Measurements from ENCODE around the gene MORC4. TPM values are rescaled to one million over a fixed set of nuclear protein-coding genes. Genes with fewer than 3 reads are reported as not detected.
"Not testable (repeated sequence)": the region's sequence is repeated elsewhere in the genome, so short reads cannot be mapped to it uniquely, and the experiment has no call there.

The MORC4 gene
- total and polyA plus RNA-seq, 7 donors = 2.1 to 17.1 (median 7.9) TPM

GRCh38 chrX:106973433-106974149, 26.4 kb downstream of the MORC4 start:
- Histone ChIP-seq H3K9me3 (no peaks in the 10 kb centered on the region), H3K4me3 (no peak overlapping the region), H3K27ac (no peak overlapping the region), H3K36me3 (ENCODE audit: insufficient read depth in 1 of 2, low read depth in 1 of 2) (peaks cover 0 to 7% of the 10 kb centered on the region in 2 donors), H3K27me3 (ENCODE audit: insufficient read depth in 3 of 3, low read length in 2 of 3) (peaks cover 0 to 11% (median 0%) of the 10 kb centered on the region in 3 donors), H3K4me1 (no peaks in the 10 kb centered on the region)
- 56 to 69% (median 68%) methylated on average over 5 of the region's 5 CpGs for WGBS, 3 donors
- no peak for TF ChIP-seq CTCF (IDR thresholded peaks at IDR 0.05)
- ATAC-seq (no peak), DNase-seq (no peak)
- intact Hi-C loops (cut with DNase I) = no loop called here

- H3K27ac ChIP-seq = no peak overlapping the region
- no peak for TF ChIP-seq CTCF (IDR thresholded peaks at IDR 0.05)
- DNase-seq = no peak
Measured at GRCh38 chrX:106972896-106973295, 27.1 kb downstream of the MORC4 start.

GRCh38 chrX:106966547-106966946, 33.5 kb downstream of the MORC4 start:
- H3K27ac ChIP-seq; DNase-seq; intact Hi-C loops (cut with DNase I); H3K9me3 ChIP-seq; H3K36me3 ChIP-seq (ENCODE audit: insufficient read depth in 1 of 2, low read depth in 1 of 2); H3K4me3 ChIP-seq; ATAC-seq; H3K4me1 ChIP-seq: not testable (repeated sequence)
- WGBS, 3 donors = 74 to 94% (median 94%) methylated on average over 4 to 6 of the region's 6 CpGs
- peaks cover 0 to 14% (median 0%) of the 10 kb centered on the region in 3 donors for H3K27me3 ChIP-seq (ENCODE audit: insufficient read depth in 3 of 3, low read length in 2 of 3)

More at GRCh38 chrX:106972896-106973295, 27.1 kb downstream of the MORC4 start:
- H3K27me3 ChIP-seq (ENCODE audit: insufficient read depth in 3 of 3, low read length in 2 of 3) = peaks cover 0 to 6% (median 0%) of the 10 kb centered on the region in 3 donors
- H3K4me3 ChIP-seq = no peak overlapping the region
- intact Hi-C loops (cut with DNase I) = no loop called here
- no peaks in the 10 kb centered on the region for H3K9me3 ChIP-seq
- peaks cover 0 to 7% of the 10 kb centered on the region in 2 donors for H3K36me3 ChIP-seq (ENCODE audit: insufficient read depth in 1 of 2, low read depth in 1 of 2)
- ATAC-seq = no peak
- H3K4me1 ChIP-seq = no peaks in the 10 kb centered on the region

- Histone ChIP-seq H3K4me3 (no peak overlapping the region), H3K9me3 (no peaks in the 10 kb centered on the region), H3K27ac (no peak overlapping the region), H3K4me1 (no peaks in the 10 kb centered on the region), H3K36me3 (ENCODE audit: insufficient read depth in 1 of 2, low read depth in 1 of 2) (peaks cover 0 to 10% of the 10 kb centered on the region in 2 donors), H3K27me3 (ENCODE audit: insufficient read depth in 3 of 3, low read length in 2 of 3) (peaks cover 0 to 23% (median 0%) of the 10 kb centered on the region in 3 donors)
- ATAC-seq (no peak), DNase-seq (no peak)
- WGBS, 3 donors = 35 to 89% (median 77%) methylated on average over 1 of the region's 1 CpG
- intact Hi-C loops (cut with DNase I) = no loop called here
- TF ChIP-seq CTCF (IDR thresholded peaks at IDR 0.05) = no peak
Measured at GRCh38 chrX:106964290-106964689, 35.7 kb downstream of the MORC4 start.

- peaks cover 0 to 10% of the 10 kb centered on the region in 2 donors for H3K36me3 ChIP-seq (ENCODE audit: insufficient read depth in 1 of 2, low read depth in 1 of 2)
- H3K27ac ChIP-seq = no peak overlapping the region
- no peak for TF ChIP-seq CTCF (IDR thresholded peaks at IDR 0.05)
- no peaks in the 10 kb centered on the region for H3K4me1 ChIP-seq
- ATAC-seq (no peak), DNase-seq (no peak)
- H3K27me3 ChIP-seq (ENCODE audit: insufficient read depth in 3 of 3, low read length in 2 of 3) = peaks cover 0 to 23% (median 0%) of the 10 kb centered on the region in 3 donors
- no peak overlapping the region for H3K4me3 ChIP-seq
- intact Hi-C loops (cut with DNase I) = no loop called here
- no peaks in the 10 kb centered on the region for H3K9me3 ChIP-seq
Measured at GRCh38 chrX:106963111-106963510, 36.9 kb downstream of the MORC4 start.

Measured in psoas muscle (tissue), 8 donors.